Measurements from ENCODE around the gene CFTR.
"Not testable (repeated sequence)": the region's sequence is repeated elsewhere in the genome, so short reads cannot be mapped to it uniquely, and the experiment has no call there.

CFTR gene

DNA sequence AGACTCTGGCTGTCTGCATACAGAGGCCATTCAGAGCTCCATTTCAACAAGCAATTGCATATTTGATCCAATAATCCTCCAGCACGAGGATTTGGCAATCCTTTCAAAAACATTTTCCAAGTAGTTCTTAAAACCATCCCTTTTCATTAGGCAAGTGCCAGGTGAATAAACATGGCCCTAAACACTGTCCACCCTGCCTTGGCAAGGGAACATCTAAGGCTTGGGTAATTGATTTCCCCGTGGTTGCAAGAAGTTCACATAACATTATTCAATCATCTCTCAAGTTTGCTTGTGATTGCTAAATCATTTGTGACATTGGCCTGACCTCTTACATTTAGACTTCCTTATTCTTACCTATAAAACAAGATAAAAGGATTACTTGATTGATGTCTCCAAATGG lies 218.2 kb downstream of the CFTR start:
- DNase-seq, result no peak

- no peak for DNase-seq
These were observed 224.2 kb downstream of the CFTR start for GRCh38 chr7:117704063-117704462.

GRCh38 chr7:117705630-117706029 lies 225.8 kb downstream of the CFTR start:
- no peak for DNase-seq

- no peak for DNase-seq
These were observed 226.4 kb downstream of the CFTR start for GRCh38 chr7:117706210-117706609.

DNA sequence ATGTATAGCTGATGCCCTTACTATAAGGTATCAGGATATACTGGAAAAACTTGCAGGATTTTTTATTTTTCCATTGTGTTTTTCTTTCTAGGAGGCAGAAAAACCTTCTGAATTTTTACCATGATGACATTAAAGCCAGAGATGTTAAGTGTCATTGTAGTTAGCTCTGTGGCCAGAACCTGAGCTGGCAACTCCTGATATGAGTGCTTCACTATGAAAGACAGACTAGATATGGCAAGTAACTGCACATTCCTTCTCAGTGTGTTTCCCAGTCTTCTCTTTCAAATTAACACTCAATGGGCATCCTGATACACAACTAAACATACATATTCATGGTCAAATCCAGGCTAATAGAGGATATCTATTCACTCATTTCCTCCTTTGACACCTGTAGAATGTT lies 227.3 kb downstream of the CFTR start:
- no peak for DNase-seq

- DNase-seq, result not testable (repeated sequence)
These were observed 228.3 kb downstream of the CFTR start for GRCh38 chr7:117708173-117708572.

GRCh38 chr7:117711556-117711955 lies 231.7 kb downstream of the CFTR start:
- DNase-seq, result no peak

GRCh38 chr7:117715784-117716445 lies 236.1 kb downstream of the CFTR start:
- DNase-seq, result no peak

- DNase-seq, result no peak
These were observed 237.0 kb downstream of the CFTR start for GRCh38 chr7:117716707-117717299.

DNA sequence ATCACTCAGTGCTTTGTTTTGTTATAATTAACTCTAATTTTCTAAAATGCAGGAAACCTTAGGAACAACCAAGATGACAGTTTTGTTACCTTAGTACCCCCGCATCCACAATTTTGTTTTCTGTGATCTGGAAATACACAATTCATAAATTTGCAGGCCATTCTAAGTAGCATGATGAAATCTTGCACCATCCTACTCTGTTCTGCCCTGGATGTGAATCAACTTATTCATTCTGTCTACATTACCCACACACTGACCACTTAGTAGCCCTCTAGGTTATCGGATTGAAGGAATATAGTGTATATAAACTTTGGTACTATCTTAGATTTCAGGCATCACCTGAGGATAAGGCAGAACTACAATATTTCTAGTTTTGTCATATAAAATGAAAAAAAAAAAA lies 237.5 kb downstream of the CFTR start:
- no peak for DNase-seq

Measured in NCI-H1048 (cell line).